Stimulated activated naive CD4-positive, alpha-beta T cell (primary cell): Measurements from ENCODE around the gene LIN37.

Experiments
- DNase-seq, 6 experiments: peaks; one replicate each; lab custom pipeline; 2025; lab: John Stamatoyannopoulos, UW

Gene LIN37

GRCh38 chr19:35748106-35749020 lies at the start of gene LIN37:
Gene LIN37 (plus strand): TSS chr19:35748576. CDS start chr19:35748725, 149 bp downstream.
- DNase-seq, result peak; percentile 95 to 99 (median 98)

- DNase-seq, result peak; percentile 85 to 95 (median 89)
Observed at GRCh38 chr19:35702223-35703012, 46.0 kb upstream of the LIN37 start.

- DNase-seq, result no peak
Observed at GRCh38 chr19:35703343-35703742, 45.0 kb upstream of the LIN37 start.

- no peak for DNase-seq
Observed at GRCh38 chr19:35704218-35704617, 44.2 kb upstream of the LIN37 start, which contains the start of gene ZBTB32. Gene ZBTB32 (plus strand): TSS chr19:35704558. CDS start chr19:35714627, 10,069 bp downstream.

- no peak for DNase-seq
Observed at GRCh38 chr19:35708391-35708790, 40.0 kb upstream of the LIN37 start.

GRCh38 chr19:35710784-35711723 lies 37.3 kb upstream of the LIN37 start:
- DNase-seq, result no peak

GRCh38 chr19:35712567-35713505 lies 35.5 kb upstream of the LIN37 start:
- DNase-seq, result peak in 3 of 6 experiments; percentile 11 to 49 (median 14)

- DNase-seq, result peak in 1 of 6 experiments; percentile 52
Observed at GRCh38 chr19:35713506-35713850, 34.9 kb upstream of the LIN37 start.

GRCh38 chr19:35713904-35714495 lies 34.4 kb upstream of the LIN37 start:
- DNase-seq, result no peak

- DNase-seq, result no peak
Observed at GRCh38 chr19:35714601-35715354, 33.6 kb upstream of the LIN37 start.

GRCh38 chr19:35715355-35715809 lies 33.0 kb upstream of the LIN37 start:
- DNase-seq, result no peak

GRCh38 chr19:35715981-35716800 lies 32.2 kb upstream of the LIN37 start:
- peak in 2 of 6 experiments; percentile 27 to 29 for DNase-seq

- DNase-seq, result peak; percentile 89 to 98 (median 96)
Observed at GRCh38 chr19:35716801-35717664, 31.3 kb upstream of the LIN37 start.

- no peak for DNase-seq
Observed at GRCh38 chr19:35717665-35718344, 30.6 kb upstream of the LIN37 start, which contains the start of gene KMT2B. Gene KMT2B (plus strand): TSS chr19:35718003. CDS start chr19:35718019, 16 bp downstream.

GRCh38 chr19:35718345-35719041 lies 29.9 kb upstream of the LIN37 start:
- DNase-seq, result peak in 5 of 6 experiments; percentile 19 to 62 (median 45)
